Stimulated activated CD8-positive, alpha-beta memory T cell treated with anti-CD3 and anti-CD28 coated beads, Interleukin-4, amount 100 ng/mL, for 24 hours (primary cell): ENCODE results near the gene APOM.

ENCODE experiments used
- DNase-seq: peaks from one replicate; pipeline ENCODE4 v3.0.0-alpha.2; 2020; ENCODE audit warnings: low read depth

The APOM gene

GRCh38 chr6:31658158-31658688 lies 2.5 kb downstream of the APOM start:
- DNase-seq: no peak

- DNase-seq: no peak
These were observed 3.4 kb downstream of the APOM start for GRCh38 chr6:31658983-31659648.

- DNase-seq: no peak
These were observed 4.1 kb downstream of the APOM start for GRCh38 chr6:31659649-31660380.

- DNase-seq: peak; percentile 68
These were observed 4.9 kb downstream of the APOM start, which contains the start of gene C6orf47 for GRCh38 chr6:31660381-31661261. Gene C6orf47 (minus strand): TSS chr6:31660778. CDS start chr6:31659947, 831 bp downstream.

GRCh38 chr6:31661262-31662123 lies 5.8 kb downstream of the APOM start:
- no peak for DNase-seq

GRCh38 chr6:31662124-31662723 lies 6.5 kb downstream of the APOM start:
- DNase-seq: no peak

GRCh38 chr6:31663126-31663960 lies 7.6 kb downstream of the APOM start:
- DNase-seq: no peak

- no peak for DNase-seq
These were observed 8.5 kb downstream of the APOM start for GRCh38 chr6:31663961-31664789.

- DNase-seq: peak; percentile 87
These were observed 9.3 kb downstream of the APOM start, which contains the start of gene GPANK1 for GRCh38 chr6:31664790-31665500. Gene GPANK1 (minus strand): TSS chr6:31664997. CDS start chr6:31664478, 519 bp downstream.

- peak; percentile 97 for DNase-seq
These were observed 10.0 kb downstream of the APOM start, which contains the start of gene CSNK2B for GRCh38 chr6:31665501-31666336. Gene CSNK2B (plus strand): TSS chr6:31666080. CDS start chr6:31666832, 752 bp downstream.

- no peak for DNase-seq
These were observed 10.8 kb downstream of the APOM start for GRCh38 chr6:31666337-31666965.

- no peak for DNase-seq
These were observed 14.0 kb downstream of the APOM start, which contains the start of gene LY6G5B for GRCh38 chr6:31669676-31670075. Gene LY6G5B (plus strand): TSS chr6:31669976. CDS start chr6:31670951, 975 bp downstream.

GRCh38 chr6:31676322-31676903 lies 20.7 kb downstream of the APOM start:
- DNase-seq: no peak

GRCh38 chr6:31676904-31677303 lies 21.2 kb downstream of the APOM start:
- DNase-seq: no peak

- DNase-seq: no peak
These were observed 22.3 kb downstream of the APOM start for GRCh38 chr6:31677955-31678354.
